ENCODE results near the gene MLPH.

DNA sequence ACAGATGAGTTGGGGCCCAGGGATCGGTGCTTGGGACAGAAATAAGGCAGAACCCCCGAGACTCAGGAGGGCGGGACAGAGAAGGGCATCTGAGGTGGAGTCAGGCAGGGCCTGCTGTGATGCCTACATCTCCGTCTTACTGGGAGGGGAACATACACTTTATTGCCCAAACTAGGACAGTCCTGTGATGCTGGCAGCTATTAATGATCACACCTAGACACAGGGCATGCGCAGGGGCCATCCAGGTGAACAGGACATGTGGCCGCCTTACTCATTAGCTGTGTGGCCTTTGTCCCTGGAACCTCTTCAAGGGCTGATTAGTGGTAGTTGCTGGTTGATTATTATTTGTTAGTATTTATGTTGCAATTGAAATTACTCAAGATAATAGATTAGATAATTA, 33.2 kb downstream of the MLPH start:
- TF ChIP-seq, protein P1, sequence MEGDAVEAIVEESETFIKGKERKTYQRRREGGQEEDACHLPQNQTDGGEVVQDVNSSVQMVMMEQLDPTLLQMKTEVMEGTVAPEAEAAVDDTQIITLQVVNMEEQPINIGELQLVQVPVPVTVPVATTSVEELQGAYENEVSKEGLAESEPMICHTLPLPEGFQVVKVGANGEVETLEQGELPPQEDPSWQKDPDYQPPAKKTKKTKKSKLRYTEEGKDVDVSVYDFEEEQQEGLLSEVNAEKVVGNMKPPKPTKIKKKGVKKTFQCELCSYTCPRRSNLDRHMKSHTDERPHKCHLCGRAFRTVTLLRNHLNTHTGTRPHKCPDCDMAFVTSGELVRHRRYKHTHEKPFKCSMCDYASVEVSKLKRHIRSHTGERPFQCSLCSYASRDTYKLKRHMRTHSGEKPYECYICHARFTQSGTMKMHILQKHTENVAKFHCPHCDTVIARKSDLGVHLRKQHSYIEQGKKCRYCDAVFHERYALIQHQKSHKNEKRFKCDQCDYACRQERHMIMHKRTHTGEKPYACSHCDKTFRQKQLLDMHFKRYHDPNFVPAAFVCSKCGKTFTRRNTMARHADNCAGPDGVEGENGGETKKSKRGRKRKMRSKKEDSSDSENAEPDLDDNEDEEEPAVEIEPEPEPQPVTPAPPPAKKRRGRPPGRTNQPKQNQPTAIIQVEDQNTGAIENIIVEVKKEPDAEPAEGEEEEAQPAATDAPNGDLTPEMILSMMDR (IDR thresholded peaks at IDR 0.05) = no peak
- TF ChIP-seq EZH2phosphoT487 (IDR thresholded peaks at IDR 0.05) = no peak
- no peak for TF ChIP-seq EZH2 (IDR thresholded peaks at IDR 0.05)

All from neural progenitor cell (in vitro differentiated cells).